Inflammatory macrophage (primary cell): ENCODE results near the gene SPDYE3.
"Not testable (repeated sequence)": the region's sequence is repeated elsewhere in the genome, so short reads cannot be mapped to it uniquely, and the experiment has no call there.

Experiments
- DNase-seq, 2 donors: peaks; one replicate each; pipeline ENCODE4 v3.0.0-alpha.2; 2020 to 2022
- total RNA-seq, 18 experiments: gene quantifications; one replicate each; lab custom pipeline; 2026; ENCODE audit warnings: mixed read lengths in 6 of 18, inconsistent platforms in 2 of 18; lab: John Stamatoyannopoulos, UW

SPDYE3 gene
- total RNA-seq: 0 to 0.12 (median 0) reads per million in 18 experiments

GRCh38 chr7:100307402-100307801, at the start of gene SPDYE3:
TSS of gene SPDYE3 (plus strand) at chr7:100307702. CDS start at chr7:100307886, 184 bp downstream.
- not testable (repeated sequence) for DNase-seq

GRCh38 chr7:100259984-100260383, 47.5 kb upstream of the SPDYE3 start:
- not testable (repeated sequence) for DNase-seq

DNA sequence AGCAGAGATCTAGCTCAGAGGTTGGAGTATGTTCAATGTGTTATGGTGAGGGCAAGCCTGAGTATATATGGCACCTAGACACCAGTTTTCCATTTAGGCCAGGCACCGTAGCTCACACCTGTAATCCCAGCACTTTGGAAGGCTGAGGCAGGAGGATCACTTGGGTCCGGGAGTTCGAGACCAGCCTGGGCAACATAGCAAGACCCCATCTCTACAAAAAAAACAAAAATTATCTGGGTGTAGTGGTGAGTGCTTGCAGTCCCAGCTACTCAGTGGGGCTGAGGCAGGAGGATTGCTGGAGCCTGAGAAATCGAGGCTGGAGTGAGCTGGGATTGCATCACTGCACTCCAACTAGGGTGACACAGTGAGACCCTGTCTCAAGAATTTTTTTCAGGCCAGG, 44.6 kb upstream of the SPDYE3 start:
- DNase-seq: not testable (repeated sequence)

DNA sequence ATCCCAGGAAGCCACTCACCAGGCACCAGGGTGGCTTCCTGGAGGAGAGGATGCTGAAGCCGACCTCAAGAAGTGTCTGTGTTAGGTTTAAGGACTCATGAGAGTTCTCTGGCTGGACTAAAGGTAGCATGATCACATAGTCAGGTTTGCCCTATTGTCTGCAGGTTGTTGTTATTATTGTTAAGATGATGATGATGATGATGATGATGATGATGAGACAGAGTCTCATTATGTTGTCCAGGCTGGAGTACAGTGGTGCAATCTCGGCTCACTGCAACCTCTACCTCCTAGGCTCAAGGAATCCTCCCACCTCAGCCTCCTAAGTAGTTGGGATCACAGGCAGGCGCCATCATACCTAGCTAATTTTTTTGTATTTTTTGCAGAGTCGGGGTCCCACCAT, 43.3 kb upstream of the SPDYE3 start:
- DNase-seq: not testable (repeated sequence)

GRCh38 chr7:100264669-100265165, 42.8 kb upstream of the SPDYE3 start:
- DNase-seq: not testable (repeated sequence)

- not testable (repeated sequence) for DNase-seq
Observed at GRCh38 chr7:100265851-100266250, 41.7 kb upstream of the SPDYE3 start.

GRCh38 chr7:100266576-100267354, 40.7 kb upstream of the SPDYE3 start:
- no peak for DNase-seq

DNA sequence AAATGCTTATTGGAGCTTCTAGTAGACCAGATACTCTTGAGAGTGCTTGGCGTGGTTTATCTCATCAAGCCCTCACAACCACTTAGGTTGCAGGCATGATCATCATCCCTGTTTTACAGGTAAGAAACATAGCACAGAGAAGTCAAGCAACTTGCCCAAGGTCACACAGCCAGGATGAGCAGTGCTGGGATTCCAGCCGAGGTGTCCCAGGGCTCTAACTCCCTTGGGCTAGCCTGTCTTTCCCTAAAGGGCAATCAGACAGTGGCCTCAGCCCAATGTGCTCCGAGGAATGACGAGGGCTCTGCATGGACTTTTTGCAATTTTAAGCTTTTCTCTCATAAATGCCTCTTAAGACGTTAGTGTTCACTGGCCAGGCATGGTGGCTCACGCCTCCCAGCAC, 39.9 kb upstream of the SPDYE3 start:
- DNase-seq: no peak

DNA sequence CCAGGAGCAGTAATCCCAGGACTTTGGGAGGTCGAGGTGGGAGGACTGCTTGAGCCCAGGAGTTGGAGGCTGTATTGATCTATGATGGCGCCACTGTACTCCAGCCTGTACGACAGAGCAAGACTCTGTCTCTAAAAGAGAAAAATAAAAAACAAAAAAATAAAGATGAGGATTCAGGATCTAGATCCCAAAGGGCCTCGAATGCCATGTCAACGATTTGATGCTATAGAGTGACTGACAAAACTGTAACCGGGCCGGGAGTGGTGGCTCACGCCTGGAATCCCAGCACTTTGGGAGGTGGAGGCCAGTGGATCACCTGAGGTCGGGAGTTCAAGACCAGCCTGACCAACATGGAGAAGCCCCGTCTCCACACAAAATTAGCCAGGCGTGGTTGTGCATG, 38.6 kb upstream of the SPDYE3 start:
- DNase-seq: not testable (repeated sequence)

GRCh38 chr7:100269306-100270045, 38.0 kb upstream of the SPDYE3 start:
- not testable (repeated sequence) for DNase-seq

GRCh38 chr7:100270046-100270918, 37.2 kb upstream of the SPDYE3 start:
- not testable (repeated sequence) for DNase-seq

DNA sequence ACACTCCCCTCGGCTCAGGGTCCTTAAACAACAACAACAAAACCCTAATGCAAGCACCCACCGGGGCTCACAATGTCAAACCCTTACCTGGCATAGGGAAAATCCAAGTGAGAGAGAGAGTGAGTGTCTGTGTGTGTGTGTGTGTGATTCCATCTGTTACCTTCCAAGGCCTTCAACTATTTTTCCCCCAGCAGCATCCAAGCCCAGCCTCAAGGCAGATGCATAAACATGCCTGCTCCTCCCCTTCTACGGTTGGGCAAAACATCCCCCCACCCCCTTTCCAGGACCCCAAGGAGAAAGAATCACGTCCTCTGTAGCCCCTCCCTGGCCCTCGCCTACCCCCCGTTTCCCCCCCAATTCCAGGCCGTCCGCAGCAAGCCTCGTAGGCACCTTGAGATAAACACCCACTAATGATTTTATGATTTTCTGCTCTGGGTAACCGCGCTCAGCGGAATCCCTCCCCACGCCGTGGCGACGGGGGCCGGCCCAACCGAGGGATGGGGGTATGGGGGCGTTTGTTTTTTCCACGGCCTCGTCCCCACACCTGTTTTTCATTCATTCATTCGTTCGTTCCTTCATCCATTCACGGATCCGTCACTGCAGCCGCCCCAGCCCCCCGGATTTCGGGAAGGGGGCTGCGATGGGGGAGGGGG, 36.4 kb upstream of the SPDYE3 start:
- not testable (repeated sequence) for DNase-seq

GRCh38 chr7:100271716-100272537, 35.6 kb upstream of the SPDYE3 start:
- peak; percentile 97 to 98 for DNase-seq

- DNase-seq: not testable (repeated sequence)
Observed at GRCh38 chr7:100272538-100272902, 35.0 kb upstream of the SPDYE3 start.

DNA sequence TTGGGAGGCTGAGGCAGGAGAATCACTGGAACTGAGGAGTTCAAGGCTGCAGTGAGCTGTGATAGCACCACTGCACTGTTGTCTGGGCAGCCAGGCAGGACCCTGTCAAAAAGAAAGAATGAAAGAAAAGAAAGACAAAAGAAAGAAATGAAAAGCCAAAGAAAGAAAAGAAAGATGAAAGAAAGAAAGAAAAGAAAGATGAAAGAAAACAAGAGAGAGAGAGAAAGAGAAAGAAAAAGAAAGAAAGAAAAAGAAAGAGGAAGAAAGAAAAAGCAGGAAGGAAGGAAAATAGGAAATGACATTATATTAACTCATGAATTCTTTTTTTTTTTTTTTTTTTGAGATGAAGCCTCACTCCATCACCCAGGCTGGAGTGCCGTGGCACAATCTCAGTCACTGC, 32.4 kb upstream of the SPDYE3 start:
- DNase-seq: no peak

GRCh38 chr7:100276126-100276525, 31.4 kb upstream of the SPDYE3 start:
- DNase-seq: not testable (repeated sequence)

DNA sequence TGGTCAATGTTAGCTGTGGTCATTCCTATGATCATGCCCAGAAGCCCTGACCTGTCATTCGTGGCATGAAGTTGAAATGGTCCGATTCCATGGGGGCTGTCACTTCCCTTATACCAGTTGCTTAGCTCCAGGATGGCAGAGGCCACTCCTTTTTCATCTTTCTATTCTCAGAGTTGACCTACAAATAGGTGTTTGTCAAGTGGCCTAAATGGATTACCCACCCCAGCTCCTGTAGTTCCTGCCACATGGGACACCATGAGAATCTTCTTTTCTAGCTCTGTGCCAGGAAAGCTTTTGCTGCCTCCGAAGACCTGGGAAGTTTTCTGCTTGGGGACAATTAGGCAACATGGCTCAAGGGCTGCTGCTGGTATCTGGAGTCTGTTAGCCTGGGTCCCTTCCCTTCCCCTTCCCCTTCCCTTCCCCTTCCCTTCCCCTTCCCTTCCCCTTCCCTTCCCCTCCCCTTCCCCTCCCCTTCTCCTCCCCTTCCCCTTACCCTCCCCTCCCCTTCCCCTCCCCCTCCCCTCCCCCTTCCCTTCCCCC, 25.4 kb upstream of the SPDYE3 start:
- not testable (repeated sequence) for DNase-seq

DNA sequence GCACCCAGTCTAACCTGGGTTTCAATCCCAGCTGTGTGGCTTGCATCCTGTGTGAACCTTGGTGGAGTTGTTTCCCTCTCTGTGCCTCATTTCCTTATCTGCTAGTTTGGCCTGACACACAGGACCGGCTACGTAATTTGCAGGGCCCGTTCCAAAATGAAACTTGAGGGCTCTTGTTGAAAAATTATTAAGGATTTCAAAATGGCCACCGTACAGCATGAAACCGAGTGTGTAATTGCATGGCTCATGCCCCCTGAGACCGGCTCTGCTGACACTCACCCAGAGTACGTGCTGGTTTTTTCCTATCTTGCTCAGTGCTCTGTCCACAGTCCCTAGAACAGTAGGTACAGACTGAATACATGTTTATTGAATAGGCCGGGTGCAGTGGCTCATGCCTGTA, 24.4 kb upstream of the SPDYE3 start:
- DNase-seq: not testable (repeated sequence)

- not testable (repeated sequence) for DNase-seq
Observed at GRCh38 chr7:100287191-100287969, 20.1 kb upstream of the SPDYE3 start.

DNA sequence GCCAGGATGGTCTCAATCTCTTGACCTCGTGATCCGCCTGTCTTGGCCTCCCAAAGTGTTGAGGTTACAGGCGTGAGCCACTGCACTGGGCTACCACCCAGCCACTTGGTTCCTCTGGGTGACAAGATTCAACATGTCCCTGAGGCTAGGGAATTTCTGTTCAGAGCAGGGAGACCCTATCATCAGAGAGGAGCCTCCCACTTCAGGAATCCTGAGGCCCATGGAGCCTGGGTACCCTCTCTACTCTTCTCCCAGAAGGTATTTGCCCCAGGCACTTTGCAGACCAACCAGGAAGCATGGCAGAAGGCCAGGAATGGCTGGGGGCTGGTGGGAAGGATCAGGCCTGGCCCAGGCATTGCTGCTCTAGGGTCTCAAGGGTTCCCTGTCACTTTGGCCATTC, 19.2 kb upstream of the SPDYE3 start:
- DNase-seq: not testable (repeated sequence)
